CD4-positive, alpha-beta T cell treated with Interferon gamma for 1 hour (primary cell): ENCODE data around the gene ZNF805.
"Not testable (repeated sequence)": the region's sequence is repeated elsewhere in the genome, so short reads cannot be mapped to it uniquely, and the experiment has no call there.

ENCODE experiments used
- DNase-seq: peaks from one replicate; pipeline ENCODE4 v3.0.0-alpha.2; 2020

Gene ZNF805

GRCh38 chr19:57240311-57241090, at the start of gene ZNF805:
Gene ZNF805, plus strand, starts transcription at chr19:57240632. Its CDS starts 260 bp downstream, at chr19:57240892.
- peak; percentile 96 for DNase-seq

DNA sequence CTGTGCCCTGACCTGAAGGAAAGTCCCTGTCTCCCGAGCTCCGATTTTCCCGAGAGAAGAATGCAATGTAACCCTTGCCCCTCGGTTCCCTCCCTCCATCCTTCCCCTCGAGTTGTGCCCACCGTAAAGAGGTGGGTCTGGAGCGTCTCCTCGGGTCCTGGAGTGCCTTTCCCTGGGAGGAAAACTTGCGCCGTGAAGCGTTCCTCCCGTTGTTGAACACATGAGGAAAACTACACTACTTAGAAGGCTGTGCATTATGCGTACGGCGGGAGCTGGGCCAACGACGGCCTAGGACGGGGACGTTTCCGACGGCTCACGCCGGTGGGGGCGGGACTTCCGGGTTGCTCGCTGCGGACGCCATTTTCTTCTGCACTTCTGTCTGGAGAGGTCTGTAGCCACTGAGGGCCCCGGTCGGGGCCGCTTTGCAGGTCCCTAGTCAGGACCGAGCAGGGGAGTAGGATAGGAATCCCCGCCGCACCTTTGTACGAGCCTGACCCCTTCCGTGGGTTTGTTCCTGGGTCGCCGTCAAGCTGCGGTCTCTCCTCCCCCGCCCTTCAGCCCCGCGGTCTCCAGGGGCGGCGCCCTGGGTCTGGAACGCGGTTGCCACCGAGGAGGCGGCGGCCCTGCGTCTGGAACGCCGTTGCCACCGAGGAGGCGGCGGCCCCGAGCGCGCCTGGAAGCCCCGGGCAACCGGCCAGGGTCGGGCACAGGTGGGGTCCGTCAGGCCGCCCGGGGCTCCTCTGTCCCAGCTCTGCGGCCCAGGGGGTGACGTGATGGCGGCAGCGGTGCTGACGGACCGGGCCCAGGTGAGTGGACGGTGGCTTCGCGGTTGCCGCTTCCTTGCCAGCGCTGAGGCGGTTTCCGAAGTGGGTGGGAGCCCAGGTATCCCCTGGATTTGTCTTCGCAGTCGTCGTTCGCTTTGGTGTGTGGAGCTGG, 49.0 kb upstream of the ZNF805 start, which contains the start of gene ZNF264:
TSS of gene ZNF264 (plus strand) at position 360 of the 936 bp plus-strand sequence. CDS start at position 774, 414 bp downstream.
- DNase-seq, result peak; percentile 86

GRCh38 chr19:57192077-57192420, 48.4 kb upstream of the ZNF805 start:
- DNase-seq, result no peak

DNA sequence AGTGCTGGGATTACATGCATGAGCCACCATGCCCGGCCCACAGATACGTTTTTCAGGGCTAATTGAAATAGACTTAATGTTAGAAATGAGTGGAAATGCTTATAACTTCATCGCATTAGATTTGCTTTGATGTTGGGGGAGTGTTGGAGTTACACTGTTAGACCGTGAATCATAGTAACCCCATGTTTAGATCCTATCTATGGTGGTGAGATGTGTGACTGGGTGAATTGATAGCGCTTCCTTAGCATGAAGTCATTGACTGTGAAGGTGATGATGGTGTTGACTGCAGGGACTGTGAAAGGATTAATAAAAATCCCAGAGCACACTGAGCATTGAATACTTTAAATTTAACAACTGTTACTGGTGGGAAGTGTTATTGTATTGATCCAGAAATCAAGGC, 47.4 kb upstream of the ZNF805 start:
- no peak for DNase-seq

DNA sequence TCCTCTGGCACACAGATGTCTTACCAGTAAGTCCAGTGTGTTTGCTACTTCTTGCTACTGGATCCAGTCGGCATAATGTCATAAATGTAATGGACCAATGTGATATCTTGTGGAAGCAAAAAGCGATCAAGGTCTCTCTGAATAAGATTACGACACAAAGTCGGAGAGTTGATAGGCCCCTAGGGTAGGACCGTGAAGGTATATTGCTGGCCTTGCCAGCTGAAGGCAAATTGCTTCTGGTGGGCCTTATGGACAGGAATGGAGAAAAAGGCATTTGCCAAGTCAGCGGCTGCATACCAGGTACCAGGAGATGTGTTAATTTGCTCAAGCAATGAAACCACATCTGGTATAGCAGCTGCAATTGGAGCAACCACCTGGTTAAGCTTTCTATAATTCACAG, 42.6 kb upstream of the ZNF805 start:
- not testable (repeated sequence) for DNase-seq

DNA sequence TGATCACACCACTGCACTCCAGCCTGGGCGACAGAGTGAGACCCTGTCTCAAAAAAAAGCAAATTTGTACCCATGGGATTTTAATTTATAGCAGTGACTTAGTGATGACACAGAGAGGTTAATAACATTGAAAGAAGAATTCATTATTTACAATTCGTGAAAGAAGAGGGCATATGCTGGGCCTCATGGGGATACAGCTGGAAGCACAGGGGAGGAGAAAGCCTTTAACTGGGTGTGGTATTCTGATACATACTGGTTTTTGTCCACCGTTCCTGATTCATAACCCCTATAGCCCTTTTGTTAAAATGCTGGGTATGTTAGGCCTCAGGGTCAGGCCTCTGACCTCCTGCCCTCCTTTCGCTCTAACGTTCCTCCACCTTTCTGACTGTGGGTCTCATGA, 38.3 kb upstream of the ZNF805 start:
- DNase-seq, result no peak

DNA sequence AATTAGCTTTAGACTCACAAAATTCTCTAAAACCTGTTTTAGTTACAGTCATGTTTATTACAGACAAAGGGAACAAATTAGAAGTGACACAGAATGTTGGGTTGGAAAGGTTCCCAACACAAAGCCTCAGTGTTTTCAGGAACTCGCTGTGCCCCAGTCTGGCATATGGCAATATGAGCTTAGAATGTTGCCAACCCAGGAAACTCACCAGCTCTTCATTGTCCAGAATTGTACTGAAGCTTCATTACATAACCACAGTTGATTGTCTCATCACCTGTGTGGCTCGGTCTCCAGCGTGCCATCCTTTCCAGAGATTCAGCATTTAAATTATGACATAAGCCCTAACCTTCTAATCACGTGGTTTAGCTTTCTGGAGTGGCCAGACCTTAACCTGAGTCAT, 30.1 kb upstream of the ZNF805 start:
- no peak for DNase-seq

DNA sequence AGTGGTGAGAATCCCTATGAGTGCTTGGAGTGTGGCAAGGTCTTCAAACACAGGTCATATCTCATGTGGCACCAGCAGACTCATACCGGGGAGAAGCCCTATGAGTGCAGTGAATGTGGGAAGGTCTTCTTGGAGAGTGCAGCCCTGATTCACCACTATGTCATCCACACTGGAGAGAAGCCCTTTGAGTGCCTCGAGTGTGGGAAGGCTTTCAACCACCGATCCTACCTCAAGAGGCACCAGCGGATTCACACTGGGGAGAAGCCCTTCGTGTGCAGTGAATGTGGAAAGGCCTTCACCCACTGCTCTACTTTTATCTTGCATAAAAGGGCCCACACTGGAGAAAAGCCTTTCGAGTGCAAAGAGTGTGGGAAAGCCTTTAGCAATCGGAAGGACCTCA, 28.3 kb upstream of the ZNF805 start:
- DNase-seq, result no peak

DNA sequence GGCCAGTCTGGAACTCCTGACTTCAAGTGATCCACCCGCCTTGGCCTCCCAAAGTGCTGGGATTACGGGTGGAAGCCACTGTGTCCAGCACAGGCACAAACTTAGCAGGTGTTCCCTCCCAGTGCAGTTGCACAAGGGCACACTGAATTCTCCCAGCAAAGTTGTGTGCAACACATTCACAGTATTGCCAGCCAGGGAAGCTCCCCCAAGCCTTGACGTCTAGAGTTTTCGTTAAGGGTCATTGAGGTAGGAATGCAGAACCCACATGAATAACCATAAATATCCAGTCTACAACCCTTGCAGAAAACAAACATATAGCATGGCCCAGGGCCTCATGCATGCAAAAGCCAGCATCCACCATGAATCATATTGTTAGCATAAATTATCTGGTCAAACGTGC, 12.9 kb upstream of the ZNF805 start:
- DNase-seq, result no peak

DNA sequence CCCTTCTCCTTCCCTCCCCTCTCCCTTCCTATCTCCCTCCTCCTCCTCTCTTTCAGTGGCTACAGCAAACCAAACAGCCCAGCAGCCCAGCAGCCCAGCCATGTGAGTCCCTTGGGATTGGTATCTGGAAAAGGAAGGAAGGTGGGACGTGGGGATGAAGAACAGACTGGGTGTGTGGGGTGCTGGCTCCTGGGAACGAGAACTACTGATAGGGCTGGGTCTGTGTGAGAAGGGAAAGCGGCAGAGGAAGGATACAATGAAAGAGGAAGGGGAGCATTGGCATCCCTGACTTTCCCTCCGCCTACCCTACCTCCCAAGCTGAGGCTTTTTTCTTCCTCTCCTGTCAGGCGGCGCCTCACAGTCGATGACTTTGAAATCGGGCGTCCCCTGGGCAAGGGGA, 8.7 kb upstream of the ZNF805 start:
- no peak for DNase-seq

DNA sequence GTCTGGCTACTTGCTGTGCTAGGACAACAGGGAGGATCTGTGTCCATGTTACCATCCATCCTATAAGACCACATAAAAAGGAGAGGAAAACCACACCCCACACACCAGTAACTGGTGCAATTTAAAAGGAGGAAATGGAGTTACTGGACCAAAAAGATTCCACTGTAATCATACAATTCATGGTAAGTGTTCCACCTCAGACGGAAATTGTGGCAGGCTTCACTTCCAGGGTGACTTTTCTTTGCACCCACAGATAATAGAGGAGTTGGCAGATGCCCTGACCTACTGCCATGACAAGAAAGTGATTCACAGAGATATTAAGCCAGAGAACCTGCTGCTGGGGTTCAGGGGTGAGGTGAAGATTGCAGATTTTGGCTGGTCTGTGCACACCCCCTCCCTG, 7.2 kb upstream of the ZNF805 start:
- DNase-seq, result no peak

- no peak for DNase-seq
Observed at GRCh38 chr19:57239982-57240310, 486 bp upstream of the ZNF805 start.

- no peak for DNase-seq
Observed at GRCh38 chr19:57241176-57241575, 744 bp downstream of the ZNF805 start.

DNA sequence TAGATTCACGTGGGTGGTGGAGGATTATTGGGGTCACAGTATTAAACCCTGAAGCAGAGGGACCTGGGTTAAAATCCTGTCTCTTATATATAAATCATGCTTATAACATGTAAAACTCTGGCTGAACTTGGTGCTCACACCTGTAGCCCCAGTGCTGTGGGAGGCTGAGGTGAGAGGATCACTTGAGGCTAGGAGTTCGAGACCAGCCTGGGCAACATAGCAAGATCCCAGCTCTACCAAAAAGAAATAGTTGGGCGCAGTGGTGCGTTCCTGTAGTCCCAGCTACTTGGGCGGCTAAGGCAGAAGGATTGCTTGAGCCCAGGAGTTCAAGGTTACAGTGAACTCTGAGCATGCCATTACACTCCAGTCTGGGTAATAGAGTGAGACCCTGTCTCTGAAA, 2.4 kb downstream of the ZNF805 start:
- no peak for DNase-seq

- no peak for DNase-seq
Observed at GRCh38 chr19:57244513-57244912, 4.1 kb downstream of the ZNF805 start.

- no peak for DNase-seq
Observed at GRCh38 chr19:57245066-57245465, 4.6 kb downstream of the ZNF805 start.

- DNase-seq, result no peak
Observed at GRCh38 chr19:57245959-57246358, 5.5 kb downstream of the ZNF805 start.

- no peak for DNase-seq
Observed at GRCh38 chr19:57248646-57249045, 8.2 kb downstream of the ZNF805 start.

- no peak for DNase-seq
Observed at GRCh38 chr19:57249329-57249728, 8.9 kb downstream of the ZNF805 start.

- not testable (repeated sequence) for DNase-seq
Observed at GRCh38 chr19:57253767-57254166, 13.3 kb downstream of the ZNF805 start.

DNA sequence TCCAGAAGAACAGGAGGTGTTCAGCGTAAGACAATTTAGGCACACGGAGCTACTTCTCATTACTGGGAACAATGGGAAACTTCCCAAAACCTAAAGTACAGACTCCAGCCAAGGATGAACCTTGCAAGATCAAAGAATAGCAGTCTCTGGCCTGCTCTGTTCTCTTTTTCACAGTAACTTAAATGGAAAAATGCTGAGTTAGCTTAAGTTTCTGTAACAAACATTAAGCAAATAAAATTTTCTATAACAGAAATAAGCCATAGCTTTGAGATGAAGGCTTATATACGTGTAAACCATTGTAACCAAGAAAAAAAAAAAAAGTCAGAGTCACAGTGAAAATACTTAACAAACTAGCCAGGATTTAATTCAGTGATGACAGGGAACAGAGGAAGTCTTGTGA, 21.6 kb downstream of the ZNF805 start:
- DNase-seq, result no peak

DNA sequence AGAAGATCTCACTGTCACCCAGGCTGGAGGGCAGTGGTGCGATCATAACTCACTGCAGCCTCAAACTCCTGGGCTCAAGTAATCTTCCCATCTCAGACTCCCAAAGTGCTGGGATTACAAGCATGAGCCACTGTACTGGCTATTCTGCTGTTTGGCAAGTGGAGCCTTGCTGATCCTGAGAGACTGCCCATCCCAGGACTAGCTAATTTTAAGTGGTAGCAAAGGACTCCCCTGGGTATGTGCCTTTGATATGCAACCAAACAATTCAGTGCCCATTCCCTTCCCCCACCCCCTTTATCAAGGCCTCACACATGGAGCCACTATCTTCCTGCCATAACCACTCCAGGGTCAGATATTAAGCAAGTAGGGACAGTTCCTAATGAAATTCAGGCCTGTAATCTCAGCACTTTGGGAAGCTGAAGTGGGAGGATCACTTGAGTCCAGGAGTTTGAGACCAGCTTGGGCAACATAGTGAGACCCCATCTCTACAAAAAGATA, 22.9 kb downstream of the ZNF805 start:
- no peak for DNase-seq

DNA sequence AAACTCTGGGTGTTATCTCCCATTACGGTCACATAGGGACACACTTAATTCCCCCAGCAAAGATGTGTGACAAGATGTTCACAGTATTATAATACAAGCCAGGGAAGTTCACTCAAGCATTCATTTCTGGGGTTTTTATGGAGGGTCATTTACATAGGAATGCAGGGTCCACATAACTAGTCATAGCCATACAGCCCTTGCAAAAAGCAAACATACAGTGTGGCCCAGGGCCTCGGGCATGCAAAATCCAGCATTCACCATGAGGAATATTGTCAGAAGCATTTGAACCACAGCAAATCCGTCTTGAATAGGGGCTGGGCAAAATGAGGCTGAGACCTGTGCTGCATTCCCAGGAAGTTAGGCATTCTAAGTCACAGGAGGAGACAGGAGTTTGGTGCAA, 26.9 kb downstream of the ZNF805 start:
- no peak for DNase-seq
